ENCODE data around the gene HYOU1. TPM values are rescaled to one million over a fixed set of nuclear protein-coding genes. Genes with fewer than 3 reads are reported as not detected.
A peak's percentile ranks its signal among the peaks of the same experiment; 100 is the strongest.

Gene HYOU1
- total and polyA plus RNA-seq, 2 experiments from 2014 or later: 48.2 to 229 TPM

- Histone ChIP-seq H3K27me3 (ENCODE audit: insufficient read depth) (no peaks in the 10 kb centered on the region), H3K9me2 (ENCODE audit: insufficient read depth) (no peaks in the 10 kb centered on the region), H3K36me3 (ENCODE audit: insufficient read depth) (peaks cover 50% of the 10 kb centered on the region), H3K4me3 (peak overlapping the region; percentile 88), H4K20me1 (replicated peaks; ENCODE audit: insufficient read depth) (peaks cover 28% of the 10 kb centered on the region), H3K27ac (ENCODE audit: low read depth) (peak overlapping the region; percentile 87), H3K79me2 (replicated peaks; ENCODE audit: insufficient read depth) (peaks cover 54% of the 10 kb centered on the region), H3K4me2 (peak overlapping the region; percentile 100), H3K4me1 (ENCODE audit: insufficient read depth) (peaks cover 21% of the 10 kb centered on the region; the same call in 1 of the 2 replicates), H3F3A (replicated peaks; ENCODE audit: low read depth) (peaks cover 60% of the 10 kb centered on the region), H2AFZ (no peak overlapping the region)
- peaks cover 6% of the 10 kb centered on the region for H3K4me1 Mint-ChIP-seq
- TF ChIP-seq CTCF (conservative IDR thresholded peaks at IDR 0.05; ENCODE audit: low read depth in 2 of 2) (no peak), EZH2 (IDR thresholded peaks at IDR 0.05; ENCODE audit: low read depth, unreplicated experiment) (no peak), NANOG (IDR thresholded peaks at IDR 0.05; ENCODE audit: borderline replicate concordance) (no peak), EZH2phosphoT487 (IDR thresholded peaks at IDR 0.05; ENCODE audit: unreplicated experiment) (no peak), CREB1 (CRISPR knock-in tag; IDR thresholded peaks at IDR 0.05; ENCODE audit: low read depth) (no peak), JUNB (IDR thresholded peaks at IDR 0.05; ENCODE audit: unreplicated experiment) (no peak), STAT1 (IDR thresholded peaks at IDR 0.05; ENCODE audit: unreplicated experiment) (no peak), POLR2AphosphoS5 (IDR thresholded peaks at IDR 0.05; ENCODE audit: low read depth) (no peak; the same call in 1 of the 2 replicates), ZNF114 (CRISPR knock-in tag; IDR thresholded peaks at IDR 0.05) (no peak)
- TF ChIP-seq, protein P1, sequence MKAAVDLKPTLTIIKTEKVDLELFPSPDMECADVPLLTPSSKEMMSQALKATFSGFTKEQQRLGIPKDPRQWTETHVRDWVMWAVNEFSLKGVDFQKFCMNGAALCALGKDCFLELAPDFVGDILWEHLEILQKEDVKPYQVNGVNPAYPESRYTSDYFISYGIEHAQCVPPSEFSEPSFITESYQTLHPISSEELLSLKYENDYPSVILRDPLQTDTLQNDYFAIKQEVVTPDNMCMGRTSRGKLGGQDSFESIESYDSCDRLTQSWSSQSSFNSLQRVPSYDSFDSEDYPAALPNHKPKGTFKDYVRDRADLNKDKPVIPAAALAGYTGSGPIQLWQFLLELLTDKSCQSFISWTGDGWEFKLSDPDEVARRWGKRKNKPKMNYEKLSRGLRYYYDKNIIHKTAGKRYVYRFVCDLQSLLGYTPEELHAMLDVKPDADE (IDR thresholded peaks at IDR 0.05): no peak
- TF ChIP-seq, protein P2, sequence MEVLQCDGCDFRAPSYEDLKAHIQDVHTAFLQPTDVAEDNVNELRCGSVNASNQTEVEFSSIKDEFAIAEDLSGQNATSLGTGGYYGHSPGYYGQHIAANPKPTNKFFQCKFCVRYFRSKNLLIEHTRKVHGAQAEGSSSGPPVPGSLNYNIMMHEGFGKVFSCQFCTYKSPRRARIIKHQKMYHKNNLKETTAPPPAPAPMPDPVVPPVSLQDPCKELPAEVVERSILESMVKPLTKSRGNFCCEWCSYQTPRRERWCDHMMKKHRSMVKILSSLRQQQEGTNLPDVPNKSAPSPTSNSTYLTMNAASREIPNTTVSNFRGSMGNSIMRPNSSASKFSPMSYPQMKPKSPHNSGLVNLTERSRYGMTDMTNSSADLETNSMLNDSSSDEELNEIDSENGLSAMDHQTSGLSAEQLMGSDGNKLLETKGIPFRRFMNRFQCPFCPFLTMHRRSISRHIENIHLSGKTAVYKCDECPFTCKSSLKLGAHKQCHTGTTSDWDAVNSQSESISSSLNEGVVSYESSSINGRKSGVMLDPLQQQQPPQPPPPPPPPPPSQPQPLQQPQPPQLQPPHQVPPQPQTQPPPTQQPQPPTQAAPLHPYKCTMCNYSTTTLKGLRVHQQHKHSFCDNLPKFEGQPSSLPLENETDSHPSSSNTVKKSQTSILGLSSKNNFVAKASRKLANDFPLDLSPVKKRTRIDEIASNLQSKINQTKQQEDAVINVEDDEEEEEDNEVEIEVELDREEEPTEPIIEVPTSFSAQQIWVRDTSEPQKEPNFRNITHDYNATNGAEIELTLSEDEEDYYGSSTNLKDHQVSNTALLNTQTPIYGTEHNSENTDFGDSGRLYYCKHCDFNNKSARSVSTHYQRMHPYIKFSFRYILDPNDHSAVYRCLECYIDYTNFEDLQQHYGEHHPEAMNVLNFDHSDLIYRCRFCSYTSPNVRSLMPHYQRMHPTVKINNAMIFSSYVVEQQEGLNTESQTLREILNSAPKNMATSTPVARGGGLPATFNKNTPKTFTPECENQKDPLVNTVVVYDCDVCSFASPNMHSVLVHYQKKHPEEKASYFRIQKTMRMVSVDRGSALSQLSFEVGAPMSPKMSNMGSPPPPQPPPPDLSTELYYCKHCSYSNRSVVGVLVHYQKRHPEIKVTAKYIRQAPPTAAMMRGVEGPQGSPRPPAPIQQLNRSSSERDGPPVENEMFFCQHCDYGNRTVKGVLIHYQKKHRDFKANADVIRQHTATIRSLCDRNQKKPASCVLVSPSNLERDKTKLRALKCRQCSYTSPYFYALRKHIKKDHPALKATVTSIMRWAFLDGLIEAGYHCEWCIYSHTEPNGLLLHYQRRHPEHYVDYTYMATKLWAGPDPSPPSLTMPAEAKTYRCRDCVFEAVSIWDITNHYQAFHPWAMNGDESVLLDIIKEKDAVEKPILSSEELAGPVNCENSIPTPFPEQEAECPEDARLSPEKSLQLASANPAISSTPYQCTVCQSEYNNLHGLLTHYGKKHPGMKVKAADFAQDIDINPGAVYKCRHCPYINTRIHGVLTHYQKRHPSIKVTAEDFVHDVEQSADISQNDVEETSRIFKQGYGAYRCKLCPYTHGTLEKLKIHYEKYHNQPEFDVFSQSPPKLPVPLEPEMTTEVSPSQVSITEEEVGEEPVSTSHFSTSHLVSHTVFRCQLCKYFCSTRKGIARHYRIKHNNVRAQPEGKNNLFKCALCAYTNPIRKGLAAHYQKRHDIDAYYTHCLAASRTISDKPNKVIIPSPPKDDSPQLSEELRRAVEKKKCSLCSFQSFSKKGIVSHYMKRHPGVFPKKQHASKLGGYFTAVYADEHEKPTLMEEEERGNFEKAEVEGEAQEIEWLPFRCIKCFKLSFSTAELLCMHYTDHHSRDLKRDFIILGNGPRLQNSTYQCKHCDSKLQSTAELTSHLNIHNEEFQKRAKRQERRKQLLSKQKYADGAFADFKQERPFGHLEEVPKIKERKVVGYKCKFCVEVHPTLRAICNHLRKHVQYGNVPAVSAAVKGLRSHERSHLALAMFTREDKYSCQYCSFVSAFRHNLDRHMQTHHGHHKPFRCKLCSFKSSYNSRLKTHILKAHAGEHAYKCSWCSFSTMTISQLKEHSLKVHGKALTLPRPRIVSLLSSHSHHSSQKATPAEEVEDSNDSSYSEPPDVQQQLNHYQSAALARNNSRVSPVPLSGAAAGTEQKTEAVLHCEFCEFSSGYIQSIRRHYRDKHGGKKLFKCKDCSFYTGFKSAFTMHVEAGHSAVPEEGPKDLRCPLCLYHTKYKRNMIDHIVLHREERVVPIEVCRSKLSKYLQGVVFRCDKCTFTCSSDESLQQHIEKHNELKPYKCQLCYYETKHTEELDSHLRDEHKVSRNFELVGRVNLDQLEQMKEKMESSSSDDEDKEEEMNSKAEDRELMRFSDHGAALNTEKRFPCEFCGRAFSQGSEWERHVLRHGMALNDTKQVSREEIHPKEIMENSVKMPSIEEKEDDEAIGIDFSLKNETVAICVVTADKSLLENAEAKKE (CRISPR knock-in tag; IDR thresholded peaks at IDR 0.05): no peak
- H3K27ac Mint-ChIP-seq: peak overlapping the region; percentile 62; the same call in 1 of the 2 replicates
- ATAC-seq: no peak
- H3K9me3 Mint-ChIP-seq: peaks cover 3% of the 10 kb centered on the region; the same call in 1 of the 3 replicates
- DNase-seq (ENCODE audit: low spot score): no peak
- peaks cover 6% of the 10 kb centered on the region for H3K27me3 Mint-ChIP-seq (ENCODE audit: insufficient read depth, low read depth, poor library complexity)
- H3K36me3 Mint-ChIP-seq (ENCODE audit: low read depth): peaks cover 75% of the 10 kb centered on the region
- H3K4me3 Mint-ChIP-seq: peak overlapping the region; percentile 99
Observed at GRCh38 chr11:119016216-119017009, 40.6 kb downstream of the HYOU1 start.
